Liver (tissue), 9 donors: ENCODE results near the gene GPR161. TPM values are rescaled to one million over a fixed set of nuclear protein-coding genes. Genes with fewer than 3 reads are reported as not detected.

Experiments used
- DNase-seq: peaks from one replicate; pipeline ENCODE4 v3.0.0-alpha.2; 2017; ENCODE audit warnings: low spot score
- H3K27ac ChIP-seq, 2 donors: one replicate each; pipeline ENCODE4 v1.7.0; 2013; ENCODE audit warnings: inconsistent platforms in 2 of 2, low read length in 2 of 2, control low read depth in 1 of 2, low read depth in 1 of 2, mild to moderate bottlenecking in 1 of 2
- H3K27me3 ChIP-seq, 4 donors: one replicate each; pipeline versions ENCODE4 v1.6.1 to v1.7.0; 2013; ENCODE audit warnings: low read length in 3 of 4, inconsistent platforms in 1 of 4, mild to moderate bottlenecking in 1 of 4, moderate library complexity in 1 of 4; ENCODE audit not compliant: control insufficient read depth in 4 of 4, insufficient read depth in 4 of 4
- H3K36me3 ChIP-seq, 4 donors: one replicate each; pipeline versions ENCODE4 v1.6.1 to v1.7.0; 2013; ENCODE audit warnings: low read length in 3 of 4, mild to moderate bottlenecking in 3 of 4, low read depth in 1 of 4, moderate library complexity in 1 of 4; ENCODE audit not compliant: control insufficient read depth in 4 of 4, insufficient read depth in 3 of 4
- H3K4me1 ChIP-seq, 4 donors: one replicate each; pipeline versions ENCODE4 v1.6.1 to v1.7.0; 2013; ENCODE audit warnings: low read length in 3 of 4, mild to moderate bottlenecking in 3 of 4, moderate library complexity in 1 of 4; ENCODE audit not compliant: control insufficient read depth in 4 of 4, insufficient read depth in 4 of 4
- H3K4me3 ChIP-seq, 3 donors: one replicate each; pipeline versions ENCODE4 v1.6.1 to v1.7.0; 2013; ENCODE audit warnings: low read length in 3 of 3, control low read depth in 1 of 3, low read depth in 1 of 3, mild to moderate bottlenecking in 1 of 3
- H3K9ac ChIP-seq, 2 donors: one replicate each; pipeline ENCODE4 v1.7.0; 2013; ENCODE audit warnings: low read length in 2 of 2, mild to moderate bottlenecking in 2 of 2, moderate library complexity in 2 of 2, control low read depth in 1 of 2, low read depth in 1 of 2
- H3K9me3 ChIP-seq, 4 donors: one replicate each; pipeline versions ENCODE4 v1.6.1 to v1.7.0; 2013; ENCODE audit warnings: low read length in 3 of 4; ENCODE audit not compliant: control insufficient read depth in 4 of 4
- EGR1 ChIP-seq, 2 donors: IDR thresholded peaks; 2 replicates each; pipeline ENCODE4 v1.6.1; 2016 to 2018; ENCODE audit warnings: antibody characterized with exemption in 2 of 2, low read depth in 2 of 2
- FOXA1 ChIP-seq: IDR thresholded peaks from 2 replicates; pipeline ENCODE4 v1.6.1; 2016; ENCODE audit warnings: antibody characterized with exemption
- FOXA2 ChIP-seq: IDR thresholded peaks from 2 replicates; pipeline ENCODE4 v1.6.1; 2016; ENCODE audit warnings: antibody characterized with exemption
- GABPA ChIP-seq, 2 donors: IDR thresholded peaks in 1 of 2; conservative IDR thresholded peaks in 1 of 2; 2 replicates each; pipeline ENCODE4 v1.6.1; 2016; ENCODE audit warnings: antibody characterized with exemption in 2 of 2, mild to moderate bottlenecking in 1 of 2, moderate library complexity in 1 of 2
- HNF4A ChIP-seq, 2 donors: conservative IDR thresholded peaks; 2 replicates each; pipeline ENCODE4 v1.6.1; 2016; ENCODE audit warnings: antibody characterized with exemption in 2 of 2, mild to moderate bottlenecking in 2 of 2
- HNF4G ChIP-seq: IDR thresholded peaks from 2 replicates; pipeline ENCODE4 v1.6.1; 2016; ENCODE audit warnings: antibody characterized with exemption
- JUND ChIP-seq, 2 donors: IDR thresholded peaks; 2 replicates each; pipeline ENCODE4 v1.6.1; 2016; ENCODE audit warnings: antibody characterized with exemption in 2 of 2
- NR2F2 ChIP-seq: IDR thresholded peaks from 2 replicates; pipeline ENCODE4 v1.6.1; 2016; ENCODE audit warnings: antibody characterized with exemption
- RAD21 ChIP-seq, 2 donors: IDR thresholded peaks; 2 replicates each; pipeline ENCODE4 v1.6.1; 2016; ENCODE audit warnings: antibody characterized with exemption in 2 of 2, mild to moderate bottlenecking in 2 of 2
- RXRA ChIP-seq, 2 donors: IDR thresholded peaks; 2 replicates each; pipeline ENCODE4 v1.6.1; 2017 to 2018; ENCODE audit warnings: antibody characterized with exemption in 2 of 2, mild to moderate bottlenecking in 1 of 2
- SP1 ChIP-seq: IDR thresholded peaks from 2 replicates; pipeline ENCODE4 v1.6.1; 2018; ENCODE audit warnings: antibody characterized with exemption, mild to moderate bottlenecking
- TAF1 ChIP-seq: conservative IDR thresholded peaks from 2 replicates; pipeline ENCODE4 v1.6.1; 2016; ENCODE audit warnings: antibody characterized with exemption, mild to moderate bottlenecking
- YY1 ChIP-seq: IDR thresholded peaks from 2 replicates; pipeline ENCODE4 v1.6.1; 2016; ENCODE audit warnings: antibody characterized with exemption, mild to moderate bottlenecking
- WGBS: extraction: QIAGEN DNeasy Blood & Tissue Kit; methylation state at CpG from one replicate; pipeline ENCODE4 v1.1.7; 2013; 5-methylcytosine and 5-hydroxymethylcytosine counted together
- polyA plus RNA-seq, 2 donors: library from polyadenylated mRNA; stranded (reverse) in 1 of 2; unstranded in 1 of 2; fragments of 200-250 nt in 1 of 2; fragments of >200 nt in 1 of 2; fragmentation: Nextera tagmentation in 1 of 2; extraction: Ambion mirVana in 1 of 2; gene quantifications; one replicate each; pipeline versions ENCODE4 v1.2.1 to v1.2.3, GENCODE V29; 2013 to 2015
- total RNA-seq, 2 donors: library from RNA; depleted of rRNA; stranded (reverse); fragments of >200 nt; gene quantifications; one replicate each; pipeline ENCODE4 v1.2.3, GENCODE V29; 2014
- TF ChIP-seq, protein P1 (sequence below): IDR thresholded peaks from 2 replicates; pipeline ENCODE4 v1.6.1; 2016; ENCODE audit warnings: antibody characterized with exemption, mild to moderate bottlenecking
- TF ChIP-seq, protein P2 (sequence below): IDR thresholded peaks from 2 replicates; pipeline ENCODE4 v1.6.1; 2016; ENCODE audit warnings: antibody characterized with exemption
- TF ChIP-seq, protein P3 (sequence below): IDR thresholded peaks from 2 replicates; pipeline ENCODE4 v1.6.1; 2016; ENCODE audit warnings: antibody characterized with exemption
- TF ChIP-seq, protein P4 (sequence below): fragments of 150-350 bp; IDR thresholded peaks from 2 replicates; pipeline ENCODE4 v1.5.1; 2017; ENCODE audit warnings: improper control_type of control experiment, low read depth, low read length; ENCODE audit not compliant: missing input control
- TF ChIP-seq, protein P5 (sequence below): IDR thresholded peaks from 2 replicates; pipeline ENCODE4 v1.6.1; 2016; ENCODE audit warnings: antibody characterized with exemption
- donor health status: healthy.
- donor health status: healthy.
- donor health status: healthy.
- donor health status: healthy.
- donor health status: healthy.

The GPR161 gene
- total and polyA plus RNA-seq, 4 donors, result 0.33 to 1.1 (median 0.73) TPM

DNA sequence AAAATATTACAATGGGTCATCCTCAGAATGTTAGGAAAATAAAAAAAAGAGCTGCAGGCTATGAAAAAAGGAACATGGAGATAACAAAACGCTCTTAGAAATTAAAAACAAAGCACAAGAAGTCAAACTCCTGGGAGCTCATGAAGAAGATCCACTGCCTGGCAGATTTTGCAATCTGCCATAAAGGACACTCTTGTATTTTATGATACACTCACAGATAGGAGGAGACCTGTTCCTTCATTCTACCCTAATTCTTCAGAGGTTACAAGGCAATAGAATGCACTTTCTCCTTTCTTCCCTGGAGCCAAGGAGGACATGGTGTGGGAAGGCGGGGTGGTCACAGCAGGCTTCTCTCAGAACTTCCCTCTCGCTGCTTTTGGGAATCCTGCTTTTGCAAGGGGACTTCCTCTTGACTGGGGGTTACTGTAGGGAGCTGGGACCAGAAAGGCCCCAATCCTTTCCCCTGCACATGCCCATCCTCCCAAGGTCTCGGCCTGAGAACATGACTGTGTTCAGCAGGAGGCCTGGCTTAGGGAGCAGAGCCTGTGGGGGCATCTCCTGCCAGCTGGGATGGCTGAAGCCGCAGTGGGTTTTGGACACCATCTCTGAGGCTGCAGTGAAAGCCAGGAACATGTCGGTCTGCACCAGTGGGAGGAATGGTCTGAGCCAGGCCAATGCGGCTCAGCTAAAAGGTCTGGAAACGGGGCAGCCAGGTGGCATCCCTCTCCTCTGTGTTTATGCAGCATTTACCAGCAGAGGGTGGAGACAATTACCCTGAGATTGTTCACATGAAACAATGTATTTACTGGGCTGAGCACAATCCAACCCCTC, 44.8 kb downstream of the GPR161 start:
- DNase-seq, result peak; percentile 23
- WGBS, result 83% methylated on average over 8 of the region's 8 CpGs
- TF ChIP-seq HNF4A (conservative IDR thresholded peaks at IDR 0.05), result no peak
- no peak for TF ChIP-seq GABPA (IDR thresholded peaks at IDR 0.05 in 1 of 2, conservative IDR thresholded peaks at IDR 0.05 in 1 of 2)
- no peak for TF ChIP-seq FOXA1
- TF ChIP-seq, protein P1, sequence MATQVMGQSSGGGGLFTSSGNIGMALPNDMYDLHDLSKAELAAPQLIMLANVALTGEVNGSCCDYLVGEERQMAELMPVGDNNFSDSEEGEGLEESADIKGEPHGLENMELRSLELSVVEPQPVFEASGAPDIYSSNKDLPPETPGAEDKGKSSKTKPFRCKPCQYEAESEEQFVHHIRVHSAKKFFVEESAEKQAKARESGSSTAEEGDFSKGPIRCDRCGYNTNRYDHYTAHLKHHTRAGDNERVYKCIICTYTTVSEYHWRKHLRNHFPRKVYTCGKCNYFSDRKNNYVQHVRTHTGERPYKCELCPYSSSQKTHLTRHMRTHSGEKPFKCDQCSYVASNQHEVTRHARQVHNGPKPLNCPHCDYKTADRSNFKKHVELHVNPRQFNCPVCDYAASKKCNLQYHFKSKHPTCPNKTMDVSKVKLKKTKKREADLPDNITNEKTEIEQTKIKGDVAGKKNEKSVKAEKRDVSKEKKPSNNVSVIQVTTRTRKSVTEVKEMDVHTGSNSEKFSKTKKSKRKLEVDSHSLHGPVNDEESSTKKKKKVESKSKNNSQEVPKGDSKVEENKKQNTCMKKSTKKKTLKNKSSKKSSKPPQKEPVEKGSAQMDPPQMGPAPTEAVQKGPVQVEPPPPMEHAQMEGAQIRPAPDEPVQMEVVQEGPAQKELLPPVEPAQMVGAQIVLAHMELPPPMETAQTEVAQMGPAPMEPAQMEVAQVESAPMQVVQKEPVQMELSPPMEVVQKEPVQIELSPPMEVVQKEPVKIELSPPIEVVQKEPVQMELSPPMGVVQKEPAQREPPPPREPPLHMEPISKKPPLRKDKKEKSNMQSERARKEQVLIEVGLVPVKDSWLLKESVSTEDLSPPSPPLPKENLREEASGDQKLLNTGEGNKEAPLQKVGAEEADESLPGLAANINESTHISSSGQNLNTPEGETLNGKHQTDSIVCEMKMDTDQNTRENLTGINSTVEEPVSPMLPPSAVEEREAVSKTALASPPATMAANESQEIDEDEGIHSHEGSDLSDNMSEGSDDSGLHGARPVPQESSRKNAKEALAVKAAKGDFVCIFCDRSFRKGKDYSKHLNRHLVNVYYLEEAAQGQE, result no peak
- TF ChIP-seq YY1, result no peak
- TF ChIP-seq RAD21 (IDR thresholded peaks at IDR 0.05), result no peak
- no peak for TF ChIP-seq RXRA (IDR thresholded peaks at IDR 0.05)
- Histone ChIP-seq H3K9me3 (no peaks in the 10 kb centered on the region), H3K9ac (no peak overlapping the region), H3K4me3 (no peak overlapping the region), H3K36me3 (no peaks in the 10 kb centered on the region), H3K27ac (no peak overlapping the region), H3K27me3 (no peaks in the 10 kb centered on the region), H3K4me1 (no peaks in the 10 kb centered on the region)

DNA sequence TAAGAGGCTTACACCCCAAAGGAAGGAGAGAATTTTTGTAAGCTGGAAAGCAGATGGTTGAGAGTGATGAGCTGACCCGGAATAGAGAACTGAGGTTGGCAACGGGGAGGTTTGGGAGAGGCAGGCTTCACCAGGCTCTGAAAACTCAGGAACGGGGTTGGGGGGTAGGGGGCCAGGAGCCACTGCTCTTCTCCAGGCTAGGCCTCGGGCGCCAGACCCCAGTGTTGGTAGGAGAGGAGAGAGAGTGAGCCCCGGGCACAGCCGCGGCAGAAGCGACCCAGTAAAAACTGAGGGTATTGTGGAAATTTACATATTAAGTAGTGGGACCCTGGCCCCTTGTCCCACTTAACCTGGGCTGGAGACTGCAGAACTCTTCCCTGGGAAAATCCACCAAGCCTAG, 45.7 kb downstream of the GPR161 start:
- WGBS, result 96% methylated on average over 9 of the region's 9 CpGs
- H3K9ac ChIP-seq, result no peak overlapping the region
- DNase-seq, result peak; percentile 17
- no peaks in the 10 kb centered on the region for H3K4me1 ChIP-seq
- H3K27ac ChIP-seq, result no peak overlapping the region
- H3K9me3 ChIP-seq, result no peaks in the 10 kb centered on the region
- no peaks in the 10 kb centered on the region for H3K27me3 ChIP-seq
- H3K36me3 ChIP-seq, result no peaks in the 10 kb centered on the region
- no peak for TF ChIP-seq RAD21 (IDR thresholded peaks at IDR 0.05)
- no peak for TF ChIP-seq YY1
- TF ChIP-seq JUND (IDR thresholded peaks at IDR 0.05), result no peak
- TF ChIP-seq, protein P2, sequence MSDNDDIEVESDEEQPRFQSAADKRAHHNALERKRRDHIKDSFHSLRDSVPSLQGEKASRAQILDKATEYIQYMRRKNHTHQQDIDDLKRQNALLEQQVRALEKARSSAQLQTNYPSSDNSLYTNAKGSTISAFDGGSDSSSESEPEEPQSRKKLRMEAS, result no peak
- TF ChIP-seq SP1, result no peak
- no peak for TF ChIP-seq EGR1 (IDR thresholded peaks at IDR 0.05; ENCODE audit: low read depth in 2 of 2)
- no peak for TF ChIP-seq HNF4A (conservative IDR thresholded peaks at IDR 0.05)
- TF ChIP-seq TAF1, result no peak
- no peak for TF ChIP-seq FOXA2
- TF ChIP-seq, protein P3, sequence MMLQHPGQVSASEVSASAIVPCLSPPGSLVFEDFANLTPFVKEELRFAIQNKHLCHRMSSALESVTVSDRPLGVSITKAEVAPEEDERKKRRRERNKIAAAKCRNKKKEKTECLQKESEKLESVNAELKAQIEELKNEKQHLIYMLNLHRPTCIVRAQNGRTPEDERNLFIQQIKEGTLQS, result no peak
- no peak for TF ChIP-seq RXRA (IDR thresholded peaks at IDR 0.05)
- TF ChIP-seq FOXA1, result no peak
- no peak for TF ChIP-seq GABPA (IDR thresholded peaks at IDR 0.05 in 1 of 2, conservative IDR thresholded peaks at IDR 0.05 in 1 of 2)
- TF ChIP-seq HNF4G, result no peak
- no peak for TF ChIP-seq NR2F2
- TF ChIP-seq, protein P4, sequence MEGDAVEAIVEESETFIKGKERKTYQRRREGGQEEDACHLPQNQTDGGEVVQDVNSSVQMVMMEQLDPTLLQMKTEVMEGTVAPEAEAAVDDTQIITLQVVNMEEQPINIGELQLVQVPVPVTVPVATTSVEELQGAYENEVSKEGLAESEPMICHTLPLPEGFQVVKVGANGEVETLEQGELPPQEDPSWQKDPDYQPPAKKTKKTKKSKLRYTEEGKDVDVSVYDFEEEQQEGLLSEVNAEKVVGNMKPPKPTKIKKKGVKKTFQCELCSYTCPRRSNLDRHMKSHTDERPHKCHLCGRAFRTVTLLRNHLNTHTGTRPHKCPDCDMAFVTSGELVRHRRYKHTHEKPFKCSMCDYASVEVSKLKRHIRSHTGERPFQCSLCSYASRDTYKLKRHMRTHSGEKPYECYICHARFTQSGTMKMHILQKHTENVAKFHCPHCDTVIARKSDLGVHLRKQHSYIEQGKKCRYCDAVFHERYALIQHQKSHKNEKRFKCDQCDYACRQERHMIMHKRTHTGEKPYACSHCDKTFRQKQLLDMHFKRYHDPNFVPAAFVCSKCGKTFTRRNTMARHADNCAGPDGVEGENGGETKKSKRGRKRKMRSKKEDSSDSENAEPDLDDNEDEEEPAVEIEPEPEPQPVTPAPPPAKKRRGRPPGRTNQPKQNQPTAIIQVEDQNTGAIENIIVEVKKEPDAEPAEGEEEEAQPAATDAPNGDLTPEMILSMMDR, result no peak
- TF ChIP-seq, protein P5, sequence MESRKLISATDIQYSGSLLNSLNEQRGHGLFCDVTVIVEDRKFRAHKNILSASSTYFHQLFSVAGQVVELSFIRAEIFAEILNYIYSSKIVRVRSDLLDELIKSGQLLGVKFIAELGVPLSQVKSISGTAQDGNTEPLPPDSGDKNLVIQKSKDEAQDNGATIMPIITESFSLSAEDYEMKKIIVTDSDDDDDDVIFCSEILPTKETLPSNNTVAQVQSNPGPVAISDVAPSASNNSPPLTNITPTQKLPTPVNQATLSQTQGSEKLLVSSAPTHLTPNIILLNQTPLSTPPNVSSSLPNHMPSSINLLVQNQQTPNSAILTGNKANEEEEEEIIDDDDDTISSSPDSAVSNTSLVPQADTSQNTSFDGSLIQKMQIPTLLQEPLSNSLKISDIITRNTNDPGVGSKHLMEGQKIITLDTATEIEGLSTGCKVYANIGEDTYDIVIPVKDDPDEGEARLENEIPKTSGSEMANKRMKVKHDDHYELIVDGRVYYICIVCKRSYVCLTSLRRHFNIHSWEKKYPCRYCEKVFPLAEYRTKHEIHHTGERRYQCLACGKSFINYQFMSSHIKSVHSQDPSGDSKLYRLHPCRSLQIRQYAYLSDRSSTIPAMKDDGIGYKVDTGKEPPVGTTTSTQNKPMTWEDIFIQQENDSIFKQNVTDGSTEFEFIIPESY, result no peak
- TF ChIP-seq, protein P1, result no peak
- H3K4me3 ChIP-seq, result no peak overlapping the region
